Mesenchymal stem cell (in vitro differentiated cells and primary cell): ENCODE measurements around the gene RNF26.
A peak's percentile ranks its signal among the peaks of the same experiment; 100 is the strongest.

Source experiments
- DNase-seq: peaks from one replicate; pipeline ENCODE4 v3.0.0-alpha.2; 2013
- H2AFZ ChIP-seq: one replicate; pipeline ENCODE4 v1.6.1; 2013; ENCODE audit warnings: low read depth, mild to moderate bottlenecking, control low read depth, inconsistent platforms, low read length, moderate library complexity
- H2AK5ac ChIP-seq: 2 replicates; pipeline ENCODE4 v1.6.1; 2013; ENCODE audit warnings: low read length, moderate library complexity, mild to moderate bottlenecking, inconsistent platforms; ENCODE audit not compliant: severe bottlenecking
- H2BK120ac ChIP-seq: one replicate; pipeline ENCODE4 v1.6.1; 2013; ENCODE audit warnings: low read depth, mild to moderate bottlenecking, inconsistent platforms, low read length, moderate library complexity
- H2BK12ac ChIP-seq, 2 experiments: one replicate each; pipeline ENCODE4 v1.6.1; 2013; ENCODE audit warnings: inconsistent platforms in 2 of 2, low read length in 2 of 2, mild to moderate bottlenecking in 2 of 2, moderate library complexity in 2 of 2, control low read depth in 1 of 2
- H2BK15ac ChIP-seq: one replicate; pipeline ENCODE4 v1.6.1; 2013; ENCODE audit warnings: mild to moderate bottlenecking, low read depth, inconsistent platforms; ENCODE audit not compliant: poor library complexity, severe bottlenecking
- H2BK5ac ChIP-seq: 2 replicates; pipeline ENCODE4 v1.6.1; 2013; ENCODE audit warnings: low read depth, mild to moderate bottlenecking, low read length, control low read depth, inconsistent platforms; ENCODE audit not compliant: poor library complexity, severe bottlenecking
- H3K14ac ChIP-seq, 2 experiments: one replicate each; pipeline ENCODE4 v1.6.1; 2013; ENCODE audit warnings: inconsistent platforms in 2 of 2, low read length in 2 of 2, control low read depth in 1 of 2, mild to moderate bottlenecking in 1 of 2, moderate library complexity in 1 of 2
- H3K18ac ChIP-seq, 2 experiments: one replicate each; pipeline ENCODE4 v1.6.1; 2013; ENCODE audit warnings: inconsistent platforms in 2 of 2, low read length in 2 of 2, control low read depth in 1 of 2, low read depth in 1 of 2, mild to moderate bottlenecking in 1 of 2
- H3K23ac ChIP-seq, 2 experiments: one replicate each; pipeline ENCODE4 v1.6.1; 2013; ENCODE audit warnings: inconsistent platforms in 2 of 2, low read length in 2 of 2, mild to moderate bottlenecking in 2 of 2, moderate library complexity in 2 of 2, control low read depth in 1 of 2
- H3K27ac ChIP-seq: 2 replicates; pipeline ENCODE4 v1.5.1; 2013; ENCODE audit warnings: mild to moderate bottlenecking, moderate library complexity, low read length, control low read depth, inconsistent platforms; ENCODE audit not compliant: poor library complexity, severe bottlenecking
- H3K27me3 ChIP-seq, 2 experiments: 2 replicates each; pipeline versions ENCODE4 v1.6.1 to v1.7.0; 2013; ENCODE audit warnings: low read length in 2 of 2, mild to moderate bottlenecking in 2 of 2, moderate library complexity in 2 of 2, control low read depth in 1 of 2, inconsistent platforms in 1 of 2; ENCODE audit not compliant: control insufficient read depth in 1 of 2, insufficient read depth in 1 of 2
- H3K36me3 ChIP-seq, 2 experiments: 2 replicates each; pipeline versions ENCODE4 v1.6.1 to v1.7.0; 2013; ENCODE audit warnings: low read length in 2 of 2, control low read depth in 1 of 2, inconsistent platforms in 1 of 2, low read depth in 1 of 2, mild to moderate bottlenecking in 1 of 2; ENCODE audit not compliant: insufficient read depth in 2 of 2, control insufficient read depth in 1 of 2
- H3K4ac ChIP-seq, 2 experiments: one replicate each; pipeline ENCODE4 v1.6.1; 2013; ENCODE audit warnings: inconsistent platforms in 2 of 2, low read length in 2 of 2, mild to moderate bottlenecking in 2 of 2, moderate library complexity in 2 of 2, control low read depth in 1 of 2, low read depth in 1 of 2
- H3K4me1 ChIP-seq: 2 replicates; pipeline ENCODE4 v1.6.1; 2013; ENCODE audit warnings: low read depth, low read length, control low read depth; ENCODE audit not compliant: control insufficient read depth, insufficient read depth
- H3K4me2 ChIP-seq: 2 replicates; pipeline ENCODE4 v1.6.1; 2013; ENCODE audit warnings: low read length, mild to moderate bottlenecking, inconsistent platforms; ENCODE audit not compliant: poor library complexity, severe bottlenecking
- H3K4me3 ChIP-seq, 2 experiments: 2 replicates each; pipeline versions ENCODE4 v1.5.1 to v1.7.0; 2013; ENCODE audit warnings: low read length in 2 of 2, mild to moderate bottlenecking in 2 of 2, control low read depth in 1 of 2, low read depth in 1 of 2; ENCODE audit not compliant: insufficient read depth in 1 of 2
- H3K79me1 ChIP-seq: replicated peaks from 2 replicates; pipeline ENCODE4 v1.6.1; 2013; ENCODE audit warnings: mild to moderate bottlenecking, control low read depth, low read length, inconsistent platforms; ENCODE audit not compliant: poor library complexity, severe bottlenecking
- H3K9ac ChIP-seq: 2 replicates; pipeline ENCODE4 v1.7.0; 2013; ENCODE audit warnings: mild to moderate bottlenecking, low read length, moderate library complexity
- H3K9me3 ChIP-seq: 2 replicates; pipeline ENCODE4 v1.7.0; 2013; ENCODE audit warnings: mild to moderate bottlenecking, low read length; ENCODE audit not compliant: control insufficient read depth
- H4K8ac ChIP-seq: one replicate; pipeline ENCODE4 v1.6.1; 2013; ENCODE audit warnings: inconsistent platforms, mild to moderate bottlenecking, low read length, moderate library complexity
- H4K91ac ChIP-seq: one replicate; pipeline ENCODE4 v1.6.1; 2013; ENCODE audit warnings: mild to moderate bottlenecking, low read length, inconsistent platforms
- WGBS: methylation state at CpG from one replicate; pipeline ENCODE4 v1.1.7; 2013; ENCODE audit warnings: mixed read lengths; 5-methylcytosine and 5-hydroxymethylcytosine counted together

RNF26 gene

GRCh38 chr11:119347940-119348605 lies 13.7 kb downstream of the RNF26 start:
- H3K14ac ChIP-seq = no peak overlapping the region
- no peaks in the 10 kb centered on the region for H3K9me3 ChIP-seq
- H4K8ac ChIP-seq = no peak overlapping the region
- no peak overlapping the region for H3K9ac ChIP-seq
- no peak overlapping the region for H3K4me3 ChIP-seq
- peak overlapping the region; percentile 48 for H2BK15ac ChIP-seq
- no peaks in the 10 kb centered on the region for H3K79me1 ChIP-seq
- no peak overlapping the region for H2BK12ac ChIP-seq
- no peak for DNase-seq
- H3K4ac ChIP-seq = no peak overlapping the region
- H4K91ac ChIP-seq = no peak overlapping the region
- H3K36me3 ChIP-seq = no peaks in the 10 kb centered on the region
- peaks cover 31 to 73% of the 10 kb centered on the region in 2 experiments for H3K27me3 ChIP-seq
- no peak overlapping the region for H3K27ac ChIP-seq
- no peak overlapping the region for H3K18ac ChIP-seq
- H3K23ac ChIP-seq = no peak overlapping the region
- no peak overlapping the region for H3K4me2 ChIP-seq
- 81% methylated on average over 14 of the region's 16 CpGs for WGBS
- no peaks in the 10 kb centered on the region for H3K4me1 ChIP-seq
- H2BK5ac ChIP-seq = no peak overlapping the region
- H2BK120ac ChIP-seq = no peak overlapping the region
- H2AFZ ChIP-seq = no peak overlapping the region
- H2AK5ac ChIP-seq = no peak overlapping the region

GRCh38 chr11:119350302-119350701 lies 16.0 kb downstream of the RNF26 start:
- no peak overlapping the region for H3K4ac ChIP-seq
- no peak overlapping the region for H3K9ac ChIP-seq
- no peak overlapping the region for H3K4me3 ChIP-seq
- no peak overlapping the region for H2BK5ac ChIP-seq
- no peak overlapping the region for H2BK15ac ChIP-seq
- H3K23ac ChIP-seq = no peak overlapping the region
- no peaks in the 10 kb centered on the region for H3K4me1 ChIP-seq
- H3K27ac ChIP-seq = no peak overlapping the region
- no peak overlapping the region for H3K4me2 ChIP-seq
- H2BK120ac ChIP-seq = no peak overlapping the region
- H2BK12ac ChIP-seq = no peak overlapping the region
- H3K14ac ChIP-seq = no peak overlapping the region
- H3K9me3 ChIP-seq = no peaks in the 10 kb centered on the region
- peaks cover 34 to 60% of the 10 kb centered on the region in 2 experiments for H3K27me3 ChIP-seq
- no peak overlapping the region for H4K8ac ChIP-seq
- H3K36me3 ChIP-seq = no peaks in the 10 kb centered on the region
- DNase-seq = no peak
- H3K79me1 ChIP-seq = no peaks in the 10 kb centered on the region
- no peak overlapping the region for H2AFZ ChIP-seq
- no peak overlapping the region for H3K18ac ChIP-seq
- 79% methylated on average over 6 of the region's 6 CpGs for WGBS
- no peak overlapping the region for H2AK5ac ChIP-seq
- H4K91ac ChIP-seq = no peak overlapping the region

- H3K79me1 ChIP-seq = no peaks in the 10 kb centered on the region
- no peak overlapping the region for H3K9ac ChIP-seq
- no peaks in the 10 kb centered on the region for H3K9me3 ChIP-seq
- WGBS = no CpG with 5 or more reads among the region's 2 CpGs
- H3K4me1 ChIP-seq = peaks cover 1% of the 10 kb centered on the region
- H2BK5ac ChIP-seq = no peak overlapping the region
- H3K36me3 ChIP-seq = no peaks in the 10 kb centered on the region
- no peak overlapping the region for H2AK5ac ChIP-seq
- no peak overlapping the region for H4K8ac ChIP-seq
- DNase-seq = no peak
- no peak overlapping the region for H3K23ac ChIP-seq
- no peak overlapping the region for H2BK120ac ChIP-seq
- no peak overlapping the region for H3K4me2 ChIP-seq
- no peak overlapping the region for H3K4ac ChIP-seq
- no peak overlapping the region for H3K14ac ChIP-seq
- no peak overlapping the region for H4K91ac ChIP-seq
- no peak overlapping the region for H3K4me3 ChIP-seq
- no peak overlapping the region for H2AFZ ChIP-seq
- no peak overlapping the region for H2BK15ac ChIP-seq
- H3K27ac ChIP-seq = no peak overlapping the region
- peaks cover 37 to 59% of the 10 kb centered on the region in 2 experiments for H3K27me3 ChIP-seq
- no peak overlapping the region for H3K18ac ChIP-seq
- no peak overlapping the region for H2BK12ac ChIP-seq
Observed at GRCh38 chr11:119351232-119351631, 16.9 kb downstream of the RNF26 start.

GRCh38 chr11:119352857-119353260 lies 18.5 kb downstream of the RNF26 start:
- Histone ChIP-seq H3K9ac (no peak overlapping the region), H2BK15ac (no peak overlapping the region), H2BK12ac (no peak overlapping the region), H3K14ac (no peak overlapping the region), H4K8ac (no peak overlapping the region), H3K27me3 (peaks cover 43 to 51% of the 10 kb centered on the region in 2 experiments), H3K18ac (no peak overlapping the region), H2AK5ac (no peak overlapping the region), H3K36me3 (no peaks in the 10 kb centered on the region), H3K9me3 (no peaks in the 10 kb centered on the region), H2BK120ac (no peak overlapping the region), H3K4me1 (peaks cover 7% of the 10 kb centered on the region), H3K4ac (no peak overlapping the region), H3K27ac (no peak overlapping the region), H3K79me1 (no peaks in the 10 kb centered on the region), H4K91ac (no peak overlapping the region), H3K4me2 (no peak overlapping the region), H2AFZ (no peak overlapping the region), H3K23ac (no peak overlapping the region), H2BK5ac (no peak overlapping the region), H3K4me3 (no peak overlapping the region)
- peak; percentile 48 for DNase-seq
- WGBS = 38% methylated on average over 4 of the region's 4 CpGs
